ENCODE results near the gene ZBTB24.
A peak's percentile ranks its signal among the peaks of the same experiment; 100 is the strongest.
"Not testable (repeated sequence)": the region's sequence is repeated elsewhere in the genome, so short reads cannot be mapped to it uniquely, and the experiment has no call there.

Gene ZBTB24

GRCh38 chr6:109482905-109483734, at the start of gene ZBTB24:
TSS of gene ZBTB24 (minus strand) at chr6:109483219. CDS start at chr6:109482026, 1,193 bp downstream.
- DNase-seq: peak; percentile 64 to 66

DNA sequence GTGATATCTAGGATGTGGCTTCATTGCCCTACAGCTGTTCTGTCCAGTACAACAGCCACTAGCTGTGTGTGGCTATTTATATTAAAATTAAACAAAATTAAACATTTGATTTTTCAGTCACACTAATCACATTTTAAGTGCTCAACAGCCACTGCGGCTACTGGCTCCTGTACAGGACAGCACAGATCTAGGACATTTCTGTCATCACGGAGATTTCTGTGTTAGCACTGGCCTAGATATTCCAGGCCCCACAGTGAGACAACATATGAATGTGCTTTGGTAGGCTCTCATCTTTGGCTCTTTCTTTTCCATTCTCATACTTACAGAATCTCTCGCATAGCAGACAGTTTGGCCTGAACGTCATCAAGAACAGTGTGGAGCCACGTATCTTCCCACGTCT, 48.4 kb upstream of the ZBTB24 start:
- DNase-seq: no peak

- no peak for DNase-seq
These were observed 45.0 kb upstream of the ZBTB24 start for GRCh38 chr6:109527989-109528388.

DNA sequence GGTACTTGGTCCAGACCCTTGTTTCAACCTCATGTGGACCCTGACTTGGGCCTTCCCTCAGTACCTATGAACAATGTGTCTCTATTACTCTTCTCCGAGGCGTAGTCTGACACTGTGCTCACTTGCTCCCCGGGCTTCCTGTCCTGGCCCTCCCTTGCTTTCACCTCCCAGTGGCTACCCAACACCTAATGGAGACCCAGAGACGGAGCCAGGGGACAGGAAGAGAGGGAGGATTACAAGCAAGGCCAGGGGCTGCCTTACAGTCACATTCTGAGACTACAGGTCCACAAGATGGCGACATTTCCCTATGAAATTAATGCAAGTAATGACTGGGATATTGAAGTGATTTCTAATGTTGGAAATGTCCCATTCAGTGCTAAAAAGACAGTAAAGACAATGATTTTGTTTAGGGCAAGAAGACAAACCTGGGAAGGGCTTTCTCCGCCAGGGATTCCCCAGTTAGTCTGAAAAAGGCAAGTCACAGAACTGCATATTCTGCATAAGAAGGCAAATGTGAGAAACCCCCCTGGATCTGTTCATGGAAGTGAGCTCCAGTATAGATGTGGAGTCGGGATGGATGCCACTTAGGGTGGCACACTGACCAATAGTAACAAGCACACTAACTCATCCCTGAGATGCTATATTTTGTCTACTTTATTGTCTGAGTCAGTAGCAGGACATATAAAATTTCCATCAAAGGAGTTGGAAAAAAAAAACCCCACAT, 44.0 kb upstream of the ZBTB24 start:
- DNase-seq: peak; percentile 36 to 42

- no peak for DNase-seq
These were observed 41.1 kb upstream of the ZBTB24 start for GRCh38 chr6:109524129-109524528.

- DNase-seq: no peak
These were observed 40.5 kb upstream of the ZBTB24 start for GRCh38 chr6:109523478-109523877.

- DNase-seq: no peak
These were observed 38.1 kb upstream of the ZBTB24 start for GRCh38 chr6:109521080-109521479.

- DNase-seq: not testable (repeated sequence)
These were observed 36.6 kb upstream of the ZBTB24 start for GRCh38 chr6:109519647-109520046.

DNA sequence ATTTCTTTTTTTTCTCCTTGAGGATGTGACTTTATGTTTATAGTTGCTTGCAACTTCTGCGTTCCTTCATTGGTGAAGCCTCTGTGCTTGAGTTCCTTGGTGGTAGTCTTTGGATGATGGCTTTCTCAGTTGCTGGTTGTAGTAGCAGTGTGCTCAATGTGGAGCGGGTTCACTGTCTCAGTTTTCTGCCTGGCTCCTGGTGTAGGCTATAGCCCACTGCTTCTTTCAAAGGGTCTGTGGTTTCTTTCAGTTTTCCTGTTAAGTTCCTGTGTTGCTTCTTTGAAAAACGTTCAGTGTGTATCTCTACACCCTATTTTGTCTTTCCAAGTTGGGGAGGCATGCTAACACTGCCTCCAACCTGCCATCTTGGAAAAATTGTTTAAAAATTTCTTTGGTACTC, 33.9 kb upstream of the ZBTB24 start:
- no peak for DNase-seq

DNA sequence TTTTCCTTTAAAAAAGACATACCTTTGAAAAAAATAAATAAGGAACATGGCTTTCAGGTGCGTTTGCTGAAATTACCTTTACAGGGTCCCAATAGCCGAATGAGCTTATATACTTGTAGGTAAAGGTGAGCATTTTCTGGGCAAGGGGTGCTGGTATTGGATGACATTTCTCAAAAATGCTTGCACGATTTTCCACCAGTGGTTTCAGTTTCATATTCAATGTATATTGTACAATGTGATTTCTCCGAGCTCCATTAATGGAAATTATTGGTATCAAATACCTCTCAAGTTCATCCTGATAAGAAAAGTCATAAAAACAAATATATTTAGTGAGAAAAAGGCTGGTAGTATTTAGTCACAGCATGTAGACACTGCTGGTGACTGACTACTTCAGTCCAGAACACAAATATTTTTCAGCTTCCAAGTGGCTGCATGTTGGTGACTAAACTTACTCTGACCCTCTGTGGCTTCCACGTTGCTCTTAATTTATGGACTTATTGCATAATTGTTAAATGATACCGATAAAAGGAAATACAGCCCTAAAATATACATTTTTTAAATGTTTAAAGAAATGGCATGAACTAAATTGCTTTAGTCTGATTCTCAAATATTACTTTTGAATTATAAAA, 32.9 kb upstream of the ZBTB24 start:
- no peak for DNase-seq

- no peak for DNase-seq
These were observed 31.9 kb upstream of the ZBTB24 start for GRCh38 chr6:109514946-109515345.

GRCh38 chr6:109513571-109514071, 30.6 kb upstream of the ZBTB24 start:
- DNase-seq: no peak

DNA sequence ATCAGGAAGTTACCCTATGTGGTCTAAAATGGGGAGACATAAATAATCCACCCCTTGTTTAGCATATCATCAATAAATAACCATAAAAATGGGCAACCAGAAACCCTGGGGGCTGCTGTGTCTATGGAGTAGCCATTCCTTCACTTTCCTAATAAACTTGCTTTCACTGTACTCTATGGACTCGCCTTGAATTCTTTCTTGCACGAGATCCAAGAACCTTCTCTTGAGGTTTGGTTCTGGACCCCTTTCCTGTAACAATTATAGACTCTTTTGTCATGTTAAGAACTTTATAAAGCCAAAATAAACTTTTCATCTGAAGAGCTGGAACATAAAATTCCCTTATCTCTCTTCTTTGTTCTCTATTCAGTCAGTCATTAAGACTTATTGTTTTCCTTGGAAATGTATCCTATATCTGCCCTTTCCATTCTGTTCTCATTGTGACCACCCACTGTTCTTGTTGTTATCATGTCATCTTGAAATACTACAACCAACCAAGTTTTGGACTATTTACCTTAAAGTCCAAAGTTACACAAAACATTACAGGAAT, 29.3 kb upstream of the ZBTB24 start:
- no peak for DNase-seq

DNA sequence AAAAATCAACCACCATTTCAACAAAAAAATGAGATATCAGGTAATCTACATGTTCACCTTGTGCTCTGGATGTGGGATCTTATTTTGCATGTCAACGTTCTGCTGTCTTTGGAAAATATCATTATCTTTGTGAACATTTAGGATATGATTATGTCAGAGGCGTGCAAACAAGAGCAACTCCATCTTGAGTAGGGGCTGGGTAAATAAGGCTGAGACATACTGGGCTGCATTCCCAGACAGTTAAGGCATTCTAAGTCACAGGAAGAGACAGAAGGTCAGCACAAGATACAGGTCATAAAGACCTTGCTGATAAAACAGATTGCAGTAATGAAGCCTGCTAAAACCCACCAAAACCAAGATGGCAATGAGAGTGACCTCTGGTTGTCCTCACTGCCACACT, 28.8 kb upstream of the ZBTB24 start:
- no peak for DNase-seq

DNA sequence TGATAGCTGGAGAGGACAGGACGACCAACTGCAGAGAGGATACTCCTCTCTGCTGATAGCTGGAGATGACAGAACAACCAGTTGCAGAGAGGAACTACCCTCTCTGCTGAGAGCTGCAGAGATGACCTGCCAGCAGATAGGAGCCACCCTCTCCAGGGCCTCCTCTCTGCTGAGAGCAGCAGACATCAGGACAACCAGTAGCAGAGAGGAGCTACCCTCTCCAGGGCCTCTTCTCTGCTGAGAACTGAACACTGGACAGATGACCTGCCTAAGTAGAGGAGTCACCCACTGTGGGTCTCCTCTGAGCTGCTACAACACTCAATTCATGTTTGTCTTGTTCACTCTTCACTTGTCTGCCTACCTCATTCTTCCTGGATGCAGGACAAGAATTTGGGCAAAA, 27.3 kb upstream of the ZBTB24 start:
- no peak for DNase-seq

DNA sequence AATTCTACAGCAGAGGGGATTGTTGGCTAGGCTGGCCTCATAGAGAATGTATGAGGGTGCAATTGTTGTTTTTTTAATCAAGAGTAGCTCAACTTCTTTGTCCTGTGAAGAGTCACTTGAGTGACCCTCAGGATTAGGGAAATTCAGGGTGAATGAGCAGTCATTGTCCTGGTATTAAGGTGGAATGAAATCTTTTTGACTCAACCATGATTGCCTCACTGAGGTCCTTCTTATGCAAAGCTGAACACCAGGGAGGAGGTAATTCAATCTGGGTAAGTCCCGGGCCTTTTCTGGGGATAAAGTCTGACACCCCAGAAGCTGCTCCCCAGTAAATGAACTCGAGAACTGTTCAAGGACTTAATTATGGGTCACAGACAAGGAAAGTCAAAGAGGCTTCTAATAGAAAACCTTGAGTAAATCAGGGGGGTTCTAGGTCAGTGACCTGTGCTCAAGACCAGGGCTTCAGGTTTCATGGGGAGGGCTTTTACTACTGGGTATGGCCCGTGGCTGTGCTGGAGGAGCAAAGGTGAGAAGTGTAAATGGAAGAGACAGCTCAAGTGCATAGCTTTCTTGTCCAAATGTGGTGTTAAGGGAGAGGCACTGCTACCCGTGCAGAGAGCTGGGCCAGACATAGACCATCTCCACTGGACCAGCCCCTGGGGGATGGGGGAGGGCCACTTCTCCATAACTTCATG, 25.3 kb upstream of the ZBTB24 start:
- no peak for DNase-seq

- no peak for DNase-seq
These were observed 24.6 kb upstream of the ZBTB24 start for GRCh38 chr6:109507490-109508072.

- DNase-seq: no peak
These were observed 23.8 kb upstream of the ZBTB24 start for GRCh38 chr6:109506841-109507240.

DNA sequence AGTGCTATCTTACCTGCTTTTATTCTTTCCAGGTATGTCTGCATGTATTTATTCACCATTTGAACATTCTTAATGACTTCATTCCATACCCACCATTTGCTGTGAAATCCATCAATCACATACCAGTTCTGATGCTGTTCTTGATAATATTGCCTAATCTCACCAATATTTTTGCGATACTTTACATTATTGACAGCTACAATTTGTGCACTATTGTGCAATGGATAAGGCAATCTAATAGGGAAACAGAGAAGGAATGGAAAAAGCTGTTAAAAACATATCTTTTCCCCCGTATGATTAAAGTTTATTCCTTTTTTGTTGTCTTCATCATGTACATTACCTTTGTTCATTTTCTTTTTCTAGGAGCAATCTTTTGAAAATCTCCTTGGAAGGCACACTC, 23.3 kb upstream of the ZBTB24 start:
- no peak for DNase-seq

DNA sequence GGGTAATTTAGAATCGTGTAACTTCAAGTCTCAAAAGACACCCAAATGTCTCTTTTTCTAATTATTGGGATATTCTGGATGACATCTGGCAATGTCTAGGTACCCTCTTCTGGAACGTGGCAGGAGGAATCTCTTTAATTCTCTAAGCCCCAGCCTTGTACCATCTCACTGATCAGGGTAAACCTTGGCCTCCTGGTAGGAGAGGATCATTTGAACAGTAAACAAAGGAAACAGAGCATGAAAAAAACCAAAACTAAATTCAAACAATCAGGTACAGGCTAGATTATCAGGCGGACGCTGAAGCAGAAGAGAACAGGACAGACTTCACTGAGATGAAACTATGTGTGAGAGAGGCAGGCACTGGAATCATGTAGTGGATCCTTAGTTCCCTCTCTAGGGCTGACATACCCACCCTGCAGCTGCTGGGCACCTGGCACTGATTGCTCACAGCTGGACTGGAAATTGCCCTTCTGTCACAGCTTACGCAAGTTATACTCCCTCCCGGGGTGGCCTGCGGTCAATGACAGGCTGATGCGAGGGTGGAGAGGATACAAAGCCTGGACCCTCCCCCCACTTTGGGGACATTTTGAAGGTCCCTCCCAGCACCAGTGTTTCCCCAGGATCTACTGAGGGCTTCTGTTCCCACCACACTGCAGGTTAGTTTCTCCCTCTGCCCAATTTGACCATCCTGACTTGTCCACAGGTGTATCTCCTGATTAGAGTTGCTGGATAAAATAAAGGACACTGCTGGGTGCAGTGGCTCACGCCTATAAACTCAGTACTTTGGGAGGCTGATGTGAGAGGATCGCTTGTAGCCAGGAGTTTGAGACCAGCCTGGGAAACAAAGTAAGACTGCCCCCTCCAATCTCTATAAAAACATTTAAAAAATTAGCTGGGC, 20.6 kb upstream of the ZBTB24 start:
- DNase-seq: peak in 1 of 2 experiments; percentile 6

GRCh38 chr6:109498936-109499335, 15.9 kb upstream of the ZBTB24 start:
- DNase-seq: no peak

All from NCI-H2081 (cell line).